ENCODE measurements around the gene CLCNKB. TPM values are rescaled to one million over a fixed set of nuclear protein-coding genes. Genes with fewer than 3 reads are reported as not detected.

The CLCNKB gene
- total RNA-seq, 2 donors from 2014 or later = 0.12 TPM; not detected in 1

DNA sequence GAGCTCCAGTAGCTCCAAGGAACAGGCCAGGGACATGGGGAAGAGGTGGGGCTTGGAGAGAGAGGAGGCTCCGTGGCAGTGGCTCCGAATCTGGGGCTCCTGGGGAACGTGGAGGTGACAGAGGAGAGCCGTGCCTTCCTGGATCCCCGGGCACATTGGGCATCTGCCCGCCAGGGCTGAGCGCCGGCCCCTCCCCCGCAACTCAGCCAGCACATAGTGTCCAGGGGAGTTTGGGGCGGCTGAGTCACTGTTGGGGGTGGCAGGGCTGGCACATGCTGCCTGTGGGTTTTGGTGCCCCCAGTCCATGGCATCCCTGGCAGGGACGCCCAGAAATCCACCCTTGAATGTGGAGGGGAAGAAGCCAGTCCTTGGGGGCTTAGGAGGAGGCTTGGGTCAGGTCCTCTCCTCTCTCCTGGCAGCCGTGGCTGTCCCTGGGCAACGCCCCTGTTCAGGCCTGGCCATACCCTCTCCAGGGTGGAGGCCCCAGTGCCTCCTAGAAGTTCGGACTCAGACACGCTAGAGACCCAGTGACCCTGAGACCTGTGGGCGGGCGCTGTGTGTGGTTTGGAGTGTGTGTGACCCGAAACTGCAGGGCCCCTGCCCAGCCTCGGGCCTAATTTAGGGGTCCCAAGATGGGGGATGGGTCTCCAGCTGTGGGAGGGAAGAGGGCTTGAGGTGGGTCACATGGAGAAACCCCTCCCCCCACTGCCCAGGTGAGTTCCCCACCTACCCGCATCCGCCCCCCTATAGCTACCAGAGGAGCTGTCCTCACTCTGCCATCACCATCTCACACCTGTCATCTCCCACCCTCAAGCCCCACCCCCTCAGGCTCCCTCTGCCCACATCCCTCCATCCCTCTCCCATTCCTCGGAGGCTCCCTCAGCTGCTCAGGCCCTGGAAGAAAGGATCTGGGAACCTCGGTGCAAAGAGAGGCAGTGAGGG is 27.4 kb upstream of the CLCNKB start:
- peaks cover 4% of the 10 kb centered on the region for H3K4me1 ChIP-seq
- TF ChIP-seq, protein P1, sequence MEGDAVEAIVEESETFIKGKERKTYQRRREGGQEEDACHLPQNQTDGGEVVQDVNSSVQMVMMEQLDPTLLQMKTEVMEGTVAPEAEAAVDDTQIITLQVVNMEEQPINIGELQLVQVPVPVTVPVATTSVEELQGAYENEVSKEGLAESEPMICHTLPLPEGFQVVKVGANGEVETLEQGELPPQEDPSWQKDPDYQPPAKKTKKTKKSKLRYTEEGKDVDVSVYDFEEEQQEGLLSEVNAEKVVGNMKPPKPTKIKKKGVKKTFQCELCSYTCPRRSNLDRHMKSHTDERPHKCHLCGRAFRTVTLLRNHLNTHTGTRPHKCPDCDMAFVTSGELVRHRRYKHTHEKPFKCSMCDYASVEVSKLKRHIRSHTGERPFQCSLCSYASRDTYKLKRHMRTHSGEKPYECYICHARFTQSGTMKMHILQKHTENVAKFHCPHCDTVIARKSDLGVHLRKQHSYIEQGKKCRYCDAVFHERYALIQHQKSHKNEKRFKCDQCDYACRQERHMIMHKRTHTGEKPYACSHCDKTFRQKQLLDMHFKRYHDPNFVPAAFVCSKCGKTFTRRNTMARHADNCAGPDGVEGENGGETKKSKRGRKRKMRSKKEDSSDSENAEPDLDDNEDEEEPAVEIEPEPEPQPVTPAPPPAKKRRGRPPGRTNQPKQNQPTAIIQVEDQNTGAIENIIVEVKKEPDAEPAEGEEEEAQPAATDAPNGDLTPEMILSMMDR (IDR thresholded peaks at IDR 0.05) = no peak

DNA sequence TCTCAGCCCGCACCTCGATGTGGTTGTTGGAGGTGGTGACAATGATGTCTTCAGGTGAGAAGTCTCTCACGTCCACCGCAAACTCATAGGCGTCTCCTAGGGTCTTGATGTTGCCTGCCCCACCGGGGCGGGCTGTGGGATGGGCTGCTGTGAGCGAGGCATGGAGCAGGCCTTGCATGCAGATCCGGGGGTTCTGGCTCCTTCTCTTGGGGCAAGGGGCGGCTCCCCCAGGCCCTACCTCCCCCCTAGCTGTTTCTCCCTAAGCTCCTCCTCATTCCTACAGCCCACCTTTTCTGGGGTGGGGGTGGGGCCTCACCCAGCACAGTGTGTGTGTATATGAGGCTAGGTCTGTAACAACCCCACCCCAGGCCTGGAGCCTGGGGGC is 26.5 kb upstream of the CLCNKB start:
- H3K27me3 ChIP-seq = no peaks in the 10 kb centered on the region
- H3K4me3 ChIP-seq = no peak overlapping the region

More for the DNA sequence above, 27.4 kb upstream of the CLCNKB start:
- no peak for DNase-seq
- Histone ChIP-seq H3K27ac (peak overlapping the region; percentile 36), H3K36me3 (no peaks in the 10 kb centered on the region), H3K4me3 (no peak overlapping the region), H3K27me3 (no peaks in the 10 kb centered on the region), H3K9me3 (no peaks in the 10 kb centered on the region), H3K9ac (ENCODE audit: low read depth in 2 of 2, low read length in 2 of 2) (no peak overlapping the region)
- intact Hi-C loops (cut with DNase I) = no loop called here

DNA sequence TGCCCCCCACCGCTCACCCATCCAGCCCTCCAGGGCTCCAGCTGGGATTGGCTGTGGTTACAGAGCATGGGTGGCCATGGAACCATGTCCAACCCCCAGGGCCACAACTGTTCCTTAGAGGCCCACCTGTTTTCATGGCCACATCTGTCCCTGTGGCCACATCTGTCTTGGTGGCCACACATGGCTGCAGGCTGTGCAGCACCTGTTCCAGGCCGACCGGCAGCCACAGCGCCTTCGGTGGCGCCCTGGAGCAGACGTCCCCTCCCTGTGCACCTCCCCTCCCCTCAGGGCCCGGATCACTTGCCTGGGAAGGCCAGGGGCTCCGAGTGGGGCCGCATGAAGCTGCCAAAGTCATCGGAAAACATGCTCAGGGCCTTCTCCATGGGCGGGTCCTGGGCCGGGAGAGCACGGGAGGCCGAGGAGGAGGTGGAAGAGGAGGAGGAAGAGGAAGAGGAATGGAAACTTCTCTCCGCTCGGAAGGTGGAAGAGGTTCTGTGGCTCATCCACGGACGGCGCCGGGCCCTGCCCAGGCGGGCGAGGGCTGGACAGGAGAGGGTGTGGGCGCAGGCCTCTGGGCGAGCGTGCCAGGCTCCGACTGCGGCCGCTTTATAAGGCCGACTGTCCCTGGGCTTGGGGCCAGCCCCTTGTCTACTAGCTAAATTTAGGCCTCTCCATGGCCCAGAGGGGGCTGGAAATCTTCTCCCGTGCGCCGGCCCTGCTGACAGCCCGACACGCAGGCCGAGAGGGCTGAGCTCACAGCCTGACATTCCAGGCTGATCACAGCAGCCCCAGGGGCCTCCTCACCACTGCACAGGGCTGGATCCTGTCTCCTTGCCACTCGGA is 25.9 kb upstream of the CLCNKB start, which contains the start of gene HSPB7:
Gene HSPB7 (minus strand): TSS at position 583 of the 843 bp plus-strand sequence. CDS start 80 bp downstream, at position 503.
- peaks cover 4% of the 10 kb centered on the region for H3K4me1 ChIP-seq
- no peaks in the 10 kb centered on the region for H3K9me3 ChIP-seq
- H3K36me3 ChIP-seq = no peaks in the 10 kb centered on the region
- no peaks in the 10 kb centered on the region for H3K27me3 ChIP-seq
- DNase-seq = peak; percentile 50
- no peak within 1 kb of the TSS for H3K4me3 ChIP-seq
- TF ChIP-seq, protein P1 (IDR thresholded peaks at IDR 0.05) = no peak
- H3K27ac ChIP-seq = peak within 1 kb of the TSS; percentile 46
- intact Hi-C loops (cut with DNase I) = no loop called here
- H3K9ac ChIP-seq (ENCODE audit: low read depth in 2 of 2, low read length in 2 of 2) = peak within 1 kb of the TSS; percentile 34 to 35

More for the DNA sequence above, 26.5 kb upstream of the CLCNKB start:
- intact Hi-C loops (cut with DNase I) = no loop called here
- Histone ChIP-seq H3K27ac (peak overlapping the region; percentile 46), H3K36me3 (no peaks in the 10 kb centered on the region), H3K9me3 (no peaks in the 10 kb centered on the region), H3K9ac (ENCODE audit: low read depth in 2 of 2, low read length in 2 of 2) (peak overlapping the region in 1 of 2 donors; percentile 34), H3K4me1 (peaks cover 4% of the 10 kb centered on the region)
- DNase-seq = no peak
- TF ChIP-seq, protein P1 (IDR thresholded peaks at IDR 0.05) = no peak

DNA sequence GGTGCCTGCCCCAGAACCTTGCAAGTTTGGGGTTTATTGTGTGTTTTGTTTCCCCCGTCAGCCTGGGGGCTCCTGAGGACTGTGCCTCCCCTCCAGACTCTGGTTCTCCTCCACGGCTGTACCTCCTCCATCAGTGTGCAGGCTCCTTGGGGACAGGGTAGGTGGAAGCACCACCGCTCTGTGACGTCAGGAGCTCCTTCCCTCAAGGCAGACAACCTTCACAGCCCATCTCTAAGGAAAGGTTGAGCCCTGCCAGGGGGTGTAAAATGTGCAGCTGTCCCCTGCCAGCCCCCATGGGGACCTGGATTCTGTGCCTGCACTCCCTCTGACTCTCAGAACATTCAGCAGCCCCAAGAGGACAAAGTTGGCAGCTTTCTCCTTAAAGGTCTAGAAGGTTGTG is 25.3 kb upstream of the CLCNKB start:
- Histone ChIP-seq H3K9me3 (no peaks in the 10 kb centered on the region), H3K4me3 (no peak overlapping the region), H3K9ac (ENCODE audit: low read depth in 2 of 2, low read length in 2 of 2) (peak overlapping the region in 1 of 2 donors; percentile 2), H3K27ac (peak overlapping the region; percentile 46), H3K36me3 (no peaks in the 10 kb centered on the region), H3K27me3 (no peaks in the 10 kb centered on the region), H3K4me1 (peaks cover 1% of the 10 kb centered on the region)
- no peak for DNase-seq
- intact Hi-C loops (cut with DNase I) = no loop called here
- TF ChIP-seq, protein P1 (IDR thresholded peaks at IDR 0.05) = no peak
